ENCODE results near the gene ASCC1. TPM values are rescaled to one million over a fixed set of nuclear protein-coding genes. Genes with fewer than 3 reads are reported as not detected.

ASCC1 gene
- total and polyA plus RNA-seq, 2 of the 13 experiments (the other 11 are each of a cell fraction or from before 2014, with no cell fraction given) = 21.6 to 30.1 TPM

- no peak for DNase-seq (ENCODE audit: low spot score)
- H3K9me3 ChIP-seq (ENCODE audit: low read length) = no peaks in the 10 kb centered on the region
- FAIRE-seq = no peak
- no peaks in the 10 kb centered on the region for H3K36me3 ChIP-seq (replicated peaks in 1 of 2; ENCODE audit: control insufficient read depth in 1 of 2, insufficient read depth in 2 of 2, low read length in 2 of 2)
- peaks cover 6 to 34% of the 10 kb centered on the region in 2 experiments for H3K27me3 ChIP-seq (ENCODE audit: control insufficient read depth in 1 of 2, insufficient read depth in 2 of 2, low read length in 2 of 2)
- intact Hi-C loops (cut with micrococcal nuclease; ENCODE audit: unreplicated experiment) = no loop called here
- no peak for ATAC-seq
- H3K9ac ChIP-seq (ENCODE audit: insufficient read depth, low read depth, low read length) = no peak overlapping the region
- H3K4me1 ChIP-seq (ENCODE audit: insufficient read depth, low read length) = peaks cover 27% of the 10 kb centered on the region
- no peaks in the 10 kb centered on the region for H4K20me1 ChIP-seq (ENCODE audit: insufficient read depth, low read length)
- CTCF ChIA-PET (ENCODE audit: low intra/inter-chr PET ratio, low total read pairs) = no interaction called here
- no peak overlapping the region for H3K27ac ChIP-seq (ENCODE audit: extremely low read length, insufficient read depth, low read length)
- H3K4me3 ChIP-seq (replicated peaks in 1 of 3; ENCODE audit: insufficient read depth in 1 of 3, low read depth in 2 of 3, low read length in 3 of 3) = no peak overlapping the region
- H3K4me2 ChIP-seq (ENCODE audit: low read depth, low read length) = no peak overlapping the region; the same call in 1 of the 2 replicates
- no peak overlapping the region for H2AFZ ChIP-seq (ENCODE audit: low read length)
- 19% methylated on average over 8 of the region's 12 CpGs for WGBS (ENCODE audit: low lambda C conversion rate)
- no TSS peak for BruUV-seq (replicated peaks)
- POLR2A ChIA-PET = no interaction called here
- in situ Hi-C loops (cut with HindIII; ENCODE audit: extremely low pct_ligation_motif_present, low pct_unique_long_range_greater_than_20kb) = loop anchor here (25.0 kb wide), 1 partner anchor 262 kb away; no protein-coding TSS in a partner anchor
- H3K79me2 ChIP-seq (ENCODE audit: insufficient read depth, low read length) = no peaks in the 10 kb centered on the region
- TF ChIP-seq EEA1 (CRISPR knock-in tag; IDR thresholded peaks at IDR 0.05; ENCODE audit: borderline replicate concordance) (no peak), ZNF737 (CRISPR knock-in tag; IDR thresholded peaks at IDR 0.05; ENCODE audit: borderline replicate concordance) (no peak), MAFG (CRISPR knock-in tag; IDR thresholded peaks at IDR 0.05) (no peak), CC2D1A (CRISPR knock-in tag; IDR thresholded peaks at IDR 0.05) (no peak), ZNF576 (CRISPR knock-in tag; IDR thresholded peaks at IDR 0.05) (no peak), NR2F2 (IDR thresholded peaks at IDR 0.05; ENCODE audit: borderline replicate concordance, low read depth) (no peak), BCLAF1 (IDR thresholded peaks at IDR 0.05) (no peak), KIAA2018 (CRISPR knock-in tag; IDR thresholded peaks at IDR 0.05; ENCODE audit: borderline replicate concordance) (no peak), ZNF260 (CRISPR knock-in tag; IDR thresholded peaks at IDR 0.05; ENCODE audit: borderline replicate concordance, low read depth) (no peak), ZNF644 (CRISPR knock-in tag; IDR thresholded peaks at IDR 0.05; ENCODE audit: low read depth) (no peak)
- TF ChIP-seq, protein P1, sequence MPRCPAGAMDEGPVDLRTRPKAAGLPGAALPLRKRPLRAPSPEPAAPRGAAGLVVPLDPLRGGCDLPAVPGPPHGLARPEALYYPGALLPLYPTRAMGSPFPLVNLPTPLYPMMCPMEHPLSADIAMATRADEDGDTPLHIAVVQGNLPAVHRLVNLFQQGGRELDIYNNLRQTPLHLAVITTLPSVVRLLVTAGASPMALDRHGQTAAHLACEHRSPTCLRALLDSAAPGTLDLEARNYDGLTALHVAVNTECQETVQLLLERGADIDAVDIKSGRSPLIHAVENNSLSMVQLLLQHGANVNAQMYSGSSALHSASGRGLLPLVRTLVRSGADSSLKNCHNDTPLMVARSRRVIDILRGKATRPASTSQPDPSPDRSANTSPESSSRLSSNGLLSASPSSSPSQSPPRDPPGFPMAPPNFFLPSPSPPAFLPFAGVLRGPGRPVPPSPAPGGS (CRISPR knock-in tag; IDR thresholded peaks at IDR 0.05) = no peak
These were observed 140.5 kb downstream of the ASCC1 start for GRCh38 chr10:72075376-72076115.

Measured in HepG2 (cell line).